ENCODE results near the gene KCTD5.

- TF ChIP-seq CTCF (IDR thresholded peaks at IDR 0.05) (no peak), POLR2AphosphoS5 (IDR thresholded peaks at IDR 0.05) (no peak), EP300 (IDR thresholded peaks at IDR 0.05) (no peak)
Observed at GRCh38 chr16:2734844-2735515, 52.7 kb downstream of the KCTD5 start.

Measured in sigmoid colon (tissue), 4 donors.